PFSK-1 (cell line): ENCODE measurements around the gene PCCA.

ENCODE experiments used
- FOXP2 ChIP-seq: optimal IDR thresholded peaks from 2 replicates; pipeline ENCODE3; 2011; ENCODE audit warnings: borderline replicate concordance, control low read depth, inconsistent platforms; ENCODE audit not compliant: insufficient read depth; ENCODE audit errors: extremely low read length, extremely low read depth
- POLR2AphosphoS5 ChIP-seq: IDR thresholded peaks from 2 replicates; pipeline ENCODE4 v1.6.1; 2012; ENCODE audit warnings: low read depth, mild to moderate bottlenecking, control low read depth, low read length, moderate library complexity
- SIN3A ChIP-seq: IDR thresholded peaks from 2 replicates; pipeline ENCODE4 v1.6.1; 2012; ENCODE audit warnings: mild to moderate bottlenecking, low read length, moderate library complexity, borderline replicate concordance; ENCODE audit not compliant: insufficient read depth
- TAF1 ChIP-seq: IDR thresholded peaks from 2 replicates; pipeline ENCODE4 v1.6.1; 2012; ENCODE audit warnings: low read length, control low read depth, borderline replicate concordance; ENCODE audit not compliant: insufficient read depth
- TF ChIP-seq, protein P1 (sequence below), 2 experiments: IDR thresholded peaks; 2 replicates each; pipeline versions ENCODE4 v1.6.1 to v1.8.0; 2011 to 2012; ENCODE audit warnings: low read depth in 2 of 2, low read length in 2 of 2, control low read depth in 1 of 2, inconsistent platforms in 1 of 2, mild to moderate bottlenecking in 1 of 2, moderate library complexity in 1 of 2; ENCODE audit not compliant: insufficient read depth in 1 of 2

PCCA gene

GRCh38 chr13:100108913-100109507 is 20.1 kb downstream of the PCCA start:
- TF ChIP-seq FOXP2 (no peak), TAF1 (no peak)
- TF ChIP-seq, protein P1, sequence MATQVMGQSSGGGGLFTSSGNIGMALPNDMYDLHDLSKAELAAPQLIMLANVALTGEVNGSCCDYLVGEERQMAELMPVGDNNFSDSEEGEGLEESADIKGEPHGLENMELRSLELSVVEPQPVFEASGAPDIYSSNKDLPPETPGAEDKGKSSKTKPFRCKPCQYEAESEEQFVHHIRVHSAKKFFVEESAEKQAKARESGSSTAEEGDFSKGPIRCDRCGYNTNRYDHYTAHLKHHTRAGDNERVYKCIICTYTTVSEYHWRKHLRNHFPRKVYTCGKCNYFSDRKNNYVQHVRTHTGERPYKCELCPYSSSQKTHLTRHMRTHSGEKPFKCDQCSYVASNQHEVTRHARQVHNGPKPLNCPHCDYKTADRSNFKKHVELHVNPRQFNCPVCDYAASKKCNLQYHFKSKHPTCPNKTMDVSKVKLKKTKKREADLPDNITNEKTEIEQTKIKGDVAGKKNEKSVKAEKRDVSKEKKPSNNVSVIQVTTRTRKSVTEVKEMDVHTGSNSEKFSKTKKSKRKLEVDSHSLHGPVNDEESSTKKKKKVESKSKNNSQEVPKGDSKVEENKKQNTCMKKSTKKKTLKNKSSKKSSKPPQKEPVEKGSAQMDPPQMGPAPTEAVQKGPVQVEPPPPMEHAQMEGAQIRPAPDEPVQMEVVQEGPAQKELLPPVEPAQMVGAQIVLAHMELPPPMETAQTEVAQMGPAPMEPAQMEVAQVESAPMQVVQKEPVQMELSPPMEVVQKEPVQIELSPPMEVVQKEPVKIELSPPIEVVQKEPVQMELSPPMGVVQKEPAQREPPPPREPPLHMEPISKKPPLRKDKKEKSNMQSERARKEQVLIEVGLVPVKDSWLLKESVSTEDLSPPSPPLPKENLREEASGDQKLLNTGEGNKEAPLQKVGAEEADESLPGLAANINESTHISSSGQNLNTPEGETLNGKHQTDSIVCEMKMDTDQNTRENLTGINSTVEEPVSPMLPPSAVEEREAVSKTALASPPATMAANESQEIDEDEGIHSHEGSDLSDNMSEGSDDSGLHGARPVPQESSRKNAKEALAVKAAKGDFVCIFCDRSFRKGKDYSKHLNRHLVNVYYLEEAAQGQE (IDR thresholded peaks at IDR 0.05; ENCODE audit: insufficient read depth in 1 of 2, low read depth in 2 of 2, low read length in 2 of 2) = no peak

GRCh38 chr13:100110269-100110668 is 21.4 kb downstream of the PCCA start:
- TF ChIP-seq SIN3A (no peak), POLR2AphosphoS5 (no peak), FOXP2 (no peak), TAF1 (no peak)
- TF ChIP-seq, protein P1 (IDR thresholded peaks at IDR 0.05; ENCODE audit: insufficient read depth in 1 of 2, low read depth in 2 of 2, low read length in 2 of 2) = no peak

DNA sequence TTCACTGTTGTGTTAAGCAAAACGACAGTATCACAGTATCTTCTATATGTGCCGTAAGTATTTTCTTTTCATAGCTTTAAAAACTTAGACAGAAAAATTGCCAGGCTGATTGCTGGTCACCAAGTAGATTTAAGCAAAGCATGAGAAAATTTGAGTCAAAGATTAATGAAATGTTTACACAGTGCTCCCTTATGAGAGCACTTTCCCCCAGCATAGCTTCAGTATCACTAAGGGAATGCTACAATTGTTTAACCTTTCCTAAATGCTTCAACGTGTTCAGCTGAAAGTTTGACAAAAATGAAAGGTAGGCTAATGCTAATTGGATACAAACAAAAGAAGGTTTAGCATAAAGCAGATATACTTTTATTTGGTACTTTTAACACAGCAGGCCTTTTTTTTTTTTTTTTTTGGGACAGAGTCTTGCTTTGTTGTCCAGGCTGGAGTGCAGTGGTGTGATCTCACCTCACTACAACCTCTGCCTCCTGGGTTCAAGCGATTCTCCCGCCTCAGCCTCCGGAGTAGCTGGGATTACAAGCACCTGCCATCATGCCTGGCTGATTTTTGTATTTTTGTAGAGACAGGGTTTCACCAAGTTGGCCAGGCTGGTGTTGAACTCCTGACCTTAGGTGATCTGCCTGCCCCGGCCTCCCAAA is 23.4 kb downstream of the PCCA start:
- no peak for TF ChIP-seq FOXP2
- no peak for TF ChIP-seq POLR2AphosphoS5
- TF ChIP-seq, protein P1 (IDR thresholded peaks at IDR 0.05; ENCODE audit: insufficient read depth in 1 of 2, low read depth in 2 of 2, low read length in 2 of 2) = no peak
- TF ChIP-seq TAF1 = no peak
- no peak for TF ChIP-seq SIN3A

- TF ChIP-seq SIN3A (no peak), FOXP2 (no peak), POLR2AphosphoS5 (no peak), TAF1 (no peak)
- TF ChIP-seq, protein P1 (IDR thresholded peaks at IDR 0.05; ENCODE audit: insufficient read depth in 1 of 2, low read depth in 2 of 2, low read length in 2 of 2) = no peak
Observed at GRCh38 chr13:100115693-100116254, 26.9 kb downstream of the PCCA start.
